Neural progenitor cell (in vitro differentiated cells): Measurements from ENCODE around the gene SLC7A10.

Experiments
- EZH2 ChIP-seq: fragments of 200-600 bp; sonication (generic); IDR thresholded peaks from 2 replicates; pipeline ENCODE4 v1.6.1; 2017; ENCODE audit warnings: antibody characterized with exemption, mild to moderate bottlenecking, moderate library complexity
- EZH2phosphoT487 ChIP-seq: fragments of 200-600 bp; sonication (generic); IDR thresholded peaks from 2 replicates; pipeline ENCODE4 v1.6.1; 2017; ENCODE audit warnings: antibody characterized with exemption
- TF ChIP-seq, protein P1 (sequence below): fragments of 200-600 bp; sonication (generic); IDR thresholded peaks from 2 replicates; pipeline ENCODE4 v1.5.1; 2017; ENCODE audit warnings: antibody characterized with exemption, mild to moderate bottlenecking

- TF ChIP-seq, protein P1, sequence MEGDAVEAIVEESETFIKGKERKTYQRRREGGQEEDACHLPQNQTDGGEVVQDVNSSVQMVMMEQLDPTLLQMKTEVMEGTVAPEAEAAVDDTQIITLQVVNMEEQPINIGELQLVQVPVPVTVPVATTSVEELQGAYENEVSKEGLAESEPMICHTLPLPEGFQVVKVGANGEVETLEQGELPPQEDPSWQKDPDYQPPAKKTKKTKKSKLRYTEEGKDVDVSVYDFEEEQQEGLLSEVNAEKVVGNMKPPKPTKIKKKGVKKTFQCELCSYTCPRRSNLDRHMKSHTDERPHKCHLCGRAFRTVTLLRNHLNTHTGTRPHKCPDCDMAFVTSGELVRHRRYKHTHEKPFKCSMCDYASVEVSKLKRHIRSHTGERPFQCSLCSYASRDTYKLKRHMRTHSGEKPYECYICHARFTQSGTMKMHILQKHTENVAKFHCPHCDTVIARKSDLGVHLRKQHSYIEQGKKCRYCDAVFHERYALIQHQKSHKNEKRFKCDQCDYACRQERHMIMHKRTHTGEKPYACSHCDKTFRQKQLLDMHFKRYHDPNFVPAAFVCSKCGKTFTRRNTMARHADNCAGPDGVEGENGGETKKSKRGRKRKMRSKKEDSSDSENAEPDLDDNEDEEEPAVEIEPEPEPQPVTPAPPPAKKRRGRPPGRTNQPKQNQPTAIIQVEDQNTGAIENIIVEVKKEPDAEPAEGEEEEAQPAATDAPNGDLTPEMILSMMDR, result no peak
- TF ChIP-seq EZH2 (no peak), EZH2phosphoT487 (no peak)
Observed at GRCh38 chr19:33252418-33252962, 26.8 kb upstream of the SLC7A10 start.
